ENCODE results near the gene RHPN2. TPM values are rescaled to one million over a fixed set of nuclear protein-coding genes. Genes with fewer than 3 reads are reported as not detected.

RHPN2 gene
- total and polyA plus RNA-seq, 2 of the 8 experiments (the other 6 are each of a cell fraction or from before 2014, with no cell fraction given) = 22.8 to 31.1 TPM

GRCh38 chr19:33080761-33081681, 16.3 kb upstream of the RHPN2 start, which contains the start of gene GPATCH1 (continued):
- TF ChIP-seq CTCF (IDR thresholded peaks at IDR 0.05; ENCODE audit: control extremely low read depth in 1 of 3, insufficient read depth in 1 of 3, low read depth in 1 of 3, low read length in 3 of 3) (no peak), MAX (IDR thresholded peaks at IDR 0.05) (no peak; the same call in 1 of the 2 replicates), RAD21 (IDR thresholded peaks at IDR 0.05 in 1 of 2, conservative IDR thresholded peaks at IDR 0.05 in 1 of 2; ENCODE audit: low read depth in 2 of 2, low read length in 2 of 2) (peak in 1 of 2 experiments; percentile 9; a peak in 1 of 4 replicates), CHD1 (IDR thresholded peaks at IDR 0.05; ENCODE audit: low read depth, low read length) (no peak), NANOG (IDR thresholded peaks at IDR 0.05; ENCODE audit: insufficient read depth, low read depth, low read length, poor library complexity, severe bottlenecking) (no peak), TAF7 (optimal IDR thresholded peaks at IDR 0.05; ENCODE audit: borderline replicate concordance, low read depth, low read length) (peak; percentile 65), NRF1 (IDR thresholded peaks at IDR 0.05; ENCODE audit: low read depth, low read length) (no peak), SUZ12 (IDR thresholded peaks at IDR 0.05; ENCODE audit: low read length) (no peak), POU5F1 (IDR thresholded peaks at IDR 0.05; ENCODE audit: low read depth, low read length) (no peak), CBX8 (IDR thresholded peaks at IDR 0.05; ENCODE audit: borderline replicate concordance, low read depth, low read length) (no peak), POLR2A (IDR thresholded peaks at IDR 0.05; ENCODE audit: control extremely low read depth in 1 of 2, low read depth in 2 of 2, low read length in 2 of 2) (peak in 1 of 2 experiments; percentile 53; a peak in 1 of 3 replicates), RBBP5 (IDR thresholded peaks at IDR 0.05; ENCODE audit: borderline replicate concordance, low read depth, low read length) (peak; percentile 53; the same call in 1 of the 2 replicates), TEAD4 (IDR thresholded peaks at IDR 0.05; ENCODE audit: low read depth, low read length) (no peak), CEBPB (IDR thresholded peaks at IDR 0.05; ENCODE audit: low read depth, low read length) (0 out of 2 replicates have a peak, but pooled peaks have one; percentile 26), EP300 (IDR thresholded peaks at IDR 0.05; ENCODE audit: borderline replicate concordance in 1 of 2, low read depth in 2 of 2, low read length in 2 of 2) (no peak; a peak in 1 of 3 replicates), SIX5 (IDR thresholded peaks at IDR 0.05; ENCODE audit: low read depth, low read length) (no peak), CHD2 (IDR thresholded peaks at IDR 0.05; ENCODE audit: low read length) (no peak), SP4 (IDR thresholded peaks at IDR 0.05; ENCODE audit: low read length) (0 out of 2 replicates have a peak, but pooled peaks have one; percentile 51), KDM1A (IDR thresholded peaks at IDR 0.05; ENCODE audit: borderline replicate concordance, low read length) (no peak), GABPA (IDR thresholded peaks at IDR 0.05; ENCODE audit: borderline replicate concordance, insufficient read depth, low read length) (no peak)
